Dermis blood vessel endothelial cell (primary cell): ENCODE results near the gene NCOA4. TPM values are rescaled to one million over a fixed set of nuclear protein-coding genes. Genes with fewer than 3 reads are reported as not detected.
A peak's percentile ranks its signal among the peaks of the same experiment; 100 is the strongest.
"Not testable (repeated sequence)": the region's sequence is repeated elsewhere in the genome, so short reads cannot be mapped to it uniquely, and the experiment has no call there.

Experiments used
- DNase-seq: peaks from one replicate; pipeline ENCODE4 v3.0.0; 2010
- total RNA-seq: library from RNA; depleted of rRNA; stranded (reverse); fragments of >200 nt; gene quantifications from 2 replicates; pipeline ENCODE4 v1.2.3, GENCODE V29; 2014

The NCOA4 gene
- total RNA-seq, 1 donor from 2014 or later: 296 TPM

- DNase-seq: not testable (repeated sequence)
Measured at GRCh38 chr10:45978554-45978953, 51.9 kb downstream of the NCOA4 start.

DNA sequence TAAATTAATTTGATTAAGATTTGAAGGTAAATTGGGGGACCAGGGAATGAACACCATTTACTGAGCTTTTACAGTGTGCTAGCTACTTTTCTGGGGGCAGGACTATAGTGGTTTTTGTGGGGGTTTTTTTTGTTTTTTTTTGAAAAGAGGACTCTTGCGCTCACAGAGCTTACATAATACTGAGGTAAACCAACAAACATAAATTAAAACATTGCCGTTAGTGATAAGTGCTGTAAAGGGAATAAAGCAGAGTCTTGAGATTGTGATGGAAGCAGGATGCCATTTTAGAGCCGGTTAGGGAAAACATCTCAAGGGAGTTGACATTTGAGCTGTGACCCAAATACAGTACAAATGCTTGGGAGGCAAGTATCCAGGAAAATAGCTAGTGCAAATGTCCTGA lies 56.4 kb downstream of the NCOA4 start:
- DNase-seq: not testable (repeated sequence)

DNA sequence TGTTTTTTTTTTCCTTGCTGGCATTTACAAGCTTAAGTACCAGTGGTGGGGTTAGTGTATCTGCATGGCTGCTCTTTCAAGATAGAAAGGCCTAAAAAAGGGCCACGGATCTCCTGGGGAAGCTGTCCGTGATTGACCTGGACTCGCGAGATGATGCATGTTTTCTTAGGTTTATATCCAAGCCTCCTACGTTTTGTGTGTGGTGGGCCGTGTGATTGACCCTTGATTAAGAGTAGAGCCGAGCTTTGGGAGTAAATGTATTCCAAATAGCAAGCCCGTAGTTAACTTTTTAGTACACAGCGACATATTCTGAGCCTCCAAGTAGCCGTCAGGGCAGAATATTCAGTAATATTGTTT lies 57.6 kb downstream of the NCOA4 start:
- peak; percentile 42 for DNase-seq

DNA sequence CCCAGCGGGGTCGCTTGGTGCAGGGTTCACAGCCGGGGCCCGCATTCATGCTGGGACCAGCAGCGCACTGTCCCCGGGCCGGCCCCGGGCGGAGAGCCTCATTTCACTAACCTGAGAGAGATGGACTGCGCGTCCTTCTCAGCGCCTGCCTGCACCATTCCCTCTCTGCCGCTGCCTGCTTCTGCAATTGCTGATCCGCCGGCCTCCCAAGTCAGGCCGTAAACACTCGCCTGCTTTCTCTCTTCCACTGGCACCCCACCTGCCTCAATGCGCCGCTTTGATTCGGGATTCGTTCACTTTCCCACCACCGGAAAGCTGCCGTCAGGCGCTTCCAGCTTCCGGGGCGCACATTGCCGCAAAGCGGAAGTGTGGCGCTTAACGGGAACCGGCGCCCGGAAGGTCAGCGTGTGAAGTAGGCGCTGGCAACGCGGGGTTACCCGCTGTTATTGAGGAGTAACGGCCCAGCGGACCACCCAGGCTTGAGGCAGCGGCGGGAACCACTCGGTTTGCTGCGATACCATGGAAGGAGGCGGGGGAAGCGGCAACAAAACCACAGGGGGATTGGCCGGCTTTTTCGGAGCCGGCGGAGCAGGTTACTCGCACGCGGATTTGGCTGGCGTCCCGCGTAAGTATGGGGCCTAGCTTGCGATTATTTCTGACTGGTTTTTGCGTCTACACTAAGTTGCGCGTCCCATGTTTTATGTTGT lies 58.2 kb downstream of the NCOA4 start, which contains the start of gene TIMM23:
Gene TIMM23 (plus strand): TSS at position 384 of the 707 bp plus-strand sequence. CDS start 136 bp downstream, at position 520.
- DNase-seq: peak; percentile 88

DNA sequence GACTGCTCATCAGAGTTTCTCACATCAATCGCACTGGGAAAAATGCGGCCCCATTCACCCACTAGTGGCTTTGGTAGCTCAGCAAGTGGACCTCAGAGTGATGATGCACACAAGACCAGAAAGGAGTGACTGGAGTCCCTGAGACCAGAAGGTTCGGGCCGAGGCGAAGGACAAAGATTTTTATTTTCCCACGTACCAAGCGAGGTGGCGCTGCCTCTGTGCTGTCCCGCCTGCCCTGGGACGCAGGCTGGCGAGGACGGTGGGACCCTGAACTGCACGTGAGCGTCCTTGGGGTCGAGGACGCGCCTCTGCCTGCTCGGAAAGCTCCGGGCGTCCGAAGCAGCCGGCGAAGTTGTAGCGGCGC lies 58.7 kb downstream of the NCOA4 start:
- DNase-seq: peak; percentile 36

GRCh38 chr10:45971019-45971418 lies 59.4 kb downstream of the NCOA4 start:
- not testable (repeated sequence) for DNase-seq

DNA sequence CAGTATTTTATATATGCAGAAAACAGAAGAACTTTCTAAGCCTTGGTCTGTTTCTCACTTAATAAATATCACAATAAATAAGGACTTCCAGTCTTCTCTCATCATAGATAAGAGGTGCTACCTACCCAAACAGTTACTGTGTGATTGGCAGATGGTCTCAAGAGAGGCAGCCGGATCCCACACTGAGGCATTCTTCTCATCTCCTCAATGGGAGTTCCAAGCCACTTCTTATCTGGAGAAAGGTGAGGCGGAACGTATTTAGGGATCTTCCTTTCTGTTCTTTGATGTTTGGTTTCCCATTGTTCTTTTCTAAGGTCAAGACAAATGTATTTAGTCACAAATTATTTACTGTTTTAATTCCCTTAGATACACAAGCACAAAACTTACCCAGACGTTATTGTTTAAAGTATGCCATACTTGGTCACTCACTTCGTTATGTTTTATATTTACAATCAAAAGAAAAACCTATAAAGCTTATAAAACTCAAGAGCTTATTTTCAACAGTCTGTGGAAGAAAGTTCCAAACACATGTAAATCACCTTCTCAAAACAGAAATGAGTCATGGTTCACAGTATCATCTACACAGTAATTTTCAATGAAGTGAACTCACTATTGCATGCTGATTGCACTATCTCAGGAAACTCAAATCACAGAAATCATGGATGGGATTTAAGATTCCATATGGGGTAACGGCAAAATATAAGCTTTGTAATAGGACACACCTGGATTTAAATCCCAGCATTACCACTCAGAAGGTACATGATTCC lies 67.6 kb downstream of the NCOA4 start:
- not testable (repeated sequence) for DNase-seq

DNA sequence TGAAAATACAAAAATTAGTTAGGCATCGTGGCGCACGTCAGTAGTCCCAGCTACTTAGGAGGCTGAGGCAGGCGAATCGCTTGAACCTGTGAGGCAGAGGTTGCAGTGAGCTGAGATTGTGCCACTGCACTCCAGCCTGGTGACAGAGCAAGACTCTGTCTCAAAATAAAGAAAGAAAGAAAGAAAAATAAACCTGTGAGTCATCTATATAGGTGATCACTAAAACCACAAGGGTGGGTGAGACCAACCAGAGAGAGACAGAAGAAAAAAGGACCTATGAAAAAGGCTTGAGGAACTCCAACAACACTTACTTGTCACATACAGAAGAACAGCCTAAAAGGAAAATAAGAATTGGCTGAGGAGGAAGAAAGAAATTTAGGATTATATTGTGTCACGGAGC lies 72.5 kb downstream of the NCOA4 start:
- not testable (repeated sequence) for DNase-seq

GRCh38 chr10:45956634-45957033 lies 73.8 kb downstream of the NCOA4 start:
- not testable (repeated sequence) for DNase-seq

Other genes with a start within 250 kb of the NCOA4 start
- 2.8 and 5.6 TPM in 2 replicates for gene AGAP4, start 183.1 kb downstream of the NCOA4 start, total RNA-seq
- 71.5 and 73.8 TPM in 2 replicates for gene TIMM23, start 58.1 kb downstream of the NCOA4 start, total RNA-seq
- not detected in 2 replicates for gene MSMB, start 15.6 kb upstream of the NCOA4 start, total RNA-seq